ENCODE measurements around the gene TYMP.

Gene TYMP, protein sequence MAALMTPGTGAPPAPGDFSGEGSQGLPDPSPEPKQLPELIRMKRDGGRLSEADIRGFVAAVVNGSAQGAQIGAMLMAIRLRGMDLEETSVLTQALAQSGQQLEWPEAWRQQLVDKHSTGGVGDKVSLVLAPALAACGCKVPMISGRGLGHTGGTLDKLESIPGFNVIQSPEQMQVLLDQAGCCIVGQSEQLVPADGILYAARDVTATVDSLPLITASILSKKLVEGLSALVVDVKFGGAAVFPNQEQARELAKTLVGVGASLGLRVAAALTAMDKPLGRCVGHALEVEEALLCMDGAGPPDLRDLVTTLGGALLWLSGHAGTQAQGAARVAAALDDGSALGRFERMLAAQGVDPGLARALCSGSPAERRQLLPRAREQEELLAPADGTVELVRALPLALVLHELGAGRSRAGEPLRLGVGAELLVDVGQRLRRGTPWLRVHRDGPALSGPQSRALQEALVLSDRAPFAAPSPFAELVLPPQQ

DNA sequence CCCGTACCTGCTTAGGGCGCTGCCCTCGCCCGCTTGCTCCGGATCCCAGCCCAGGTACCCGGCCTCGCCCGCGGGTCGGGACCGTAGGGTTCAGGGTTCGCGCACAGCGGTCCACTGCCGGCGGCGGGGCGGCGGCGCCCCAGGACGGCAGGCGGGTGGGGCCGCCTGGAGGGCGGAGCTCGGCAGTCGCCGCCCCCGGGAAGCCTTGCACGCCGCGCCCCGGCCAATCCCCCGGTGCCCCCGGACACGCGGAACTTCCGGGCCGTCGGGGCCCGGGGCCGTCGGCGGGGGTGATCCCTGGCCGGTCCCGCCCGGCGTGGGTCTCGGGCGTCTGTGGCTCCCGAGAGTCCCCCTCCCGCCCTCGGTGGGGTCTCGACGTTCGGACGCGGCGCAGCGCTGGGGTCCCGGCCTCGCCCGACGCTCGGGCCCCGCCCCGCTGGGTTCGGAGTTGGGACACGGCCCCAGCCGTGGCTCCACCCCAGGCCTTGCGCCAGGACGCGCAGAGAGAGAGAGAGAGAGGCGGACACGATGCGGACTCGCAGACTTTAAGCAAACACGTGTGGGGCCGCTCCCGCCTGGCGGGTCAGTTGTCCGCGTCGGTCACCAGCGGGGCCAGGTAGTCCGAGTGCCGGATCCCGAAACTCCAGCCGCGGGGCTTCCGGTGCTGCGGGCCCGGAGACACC is at the start of gene TYMP:
TSS of gene TYMP (minus strand) at position 116 of the 683 bp plus-strand sequence. CDS start 303 bp downstream, outside the sequence.
- DNase-seq: peak in 1 of 58 donors; percentile 21

DNA sequence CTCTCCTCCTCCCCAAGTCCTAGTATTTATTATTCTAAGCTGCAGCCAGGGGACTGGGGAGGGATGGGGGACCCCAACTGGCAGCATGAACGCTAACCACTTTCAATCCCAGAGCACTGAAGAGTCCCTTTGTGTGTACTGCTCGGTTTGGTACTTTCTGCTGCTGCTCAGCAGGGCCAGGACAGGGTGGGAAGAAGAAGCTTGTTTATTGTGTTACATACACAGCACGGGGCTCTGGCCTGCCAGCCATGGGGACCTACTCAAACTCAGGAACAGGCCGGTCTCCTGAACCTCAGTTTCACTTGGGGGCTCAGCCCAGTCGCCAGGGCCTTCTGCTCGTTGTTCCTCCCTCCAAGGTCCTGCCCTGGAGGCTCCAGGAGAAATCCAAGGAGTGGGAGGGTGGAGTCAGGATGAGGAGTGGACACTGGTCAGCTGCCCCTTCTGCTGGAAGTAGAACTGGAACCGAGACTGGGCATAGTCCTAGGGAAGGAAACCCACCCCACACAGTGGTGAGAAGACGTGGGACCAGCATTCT is 49.0 kb upstream of the TYMP start:
- DNase-seq: no peak

DNA sequence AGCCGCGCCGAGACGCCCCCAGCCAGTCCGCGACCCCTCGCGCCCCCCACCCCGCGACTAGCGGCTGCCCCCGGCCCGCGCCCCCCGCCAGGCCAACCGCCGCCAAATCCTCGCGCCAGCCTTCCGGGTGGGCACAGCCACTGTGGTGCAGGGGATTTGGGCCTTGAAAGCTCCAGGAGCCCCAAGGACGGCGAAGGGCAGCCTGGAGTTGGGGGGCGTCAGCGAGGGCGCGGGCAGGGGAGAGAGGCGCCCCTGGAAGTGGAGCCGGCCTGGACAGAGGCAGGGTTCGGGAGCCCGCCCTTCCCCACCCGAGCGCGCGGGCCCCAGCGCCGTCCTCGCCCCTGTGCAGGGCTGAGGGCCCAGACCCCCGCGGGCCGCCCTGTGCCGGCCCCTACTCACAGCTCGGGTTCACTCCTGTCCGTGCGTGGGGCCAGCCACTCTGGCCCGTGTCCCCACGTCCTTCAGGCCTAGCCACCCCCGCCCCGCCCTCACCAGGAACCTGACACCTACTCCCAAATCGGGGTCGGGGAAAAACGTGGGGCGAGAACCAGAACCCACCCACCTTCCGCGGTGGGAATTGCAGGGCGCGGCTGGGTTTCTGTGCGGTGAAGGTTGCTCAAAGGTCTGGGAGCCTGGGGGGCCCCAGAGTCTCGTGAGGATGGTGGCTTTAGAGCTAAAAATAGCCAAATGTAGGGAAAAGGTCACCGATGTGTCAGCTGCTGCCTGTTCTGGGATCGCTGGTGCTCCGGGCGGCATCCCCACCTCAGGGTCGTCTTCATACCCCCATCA is 48.4 kb upstream of the TYMP start, which contains the start of gene CPT1B:
TSS of gene CPT1B (minus strand) at position 441 of the 789 bp plus-strand sequence. CDS start 512 bp downstream, outside the sequence.
- DNase-seq: no peak

DNA sequence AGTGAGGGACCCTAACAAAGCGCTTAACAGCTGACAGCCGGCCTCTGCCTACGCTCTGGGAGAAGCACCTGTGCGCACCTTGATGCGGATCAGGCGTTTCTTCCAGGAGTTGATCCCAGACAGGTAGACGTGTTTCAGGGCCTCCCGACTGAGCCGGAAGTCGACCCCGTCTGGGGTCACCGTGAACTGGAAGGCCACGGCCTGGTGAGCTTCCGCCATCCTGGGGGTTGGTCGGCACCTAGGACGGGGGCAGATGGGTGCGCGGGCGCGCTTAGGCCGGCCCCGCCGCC is 47.8 kb upstream of the TYMP start:
- no peak for DNase-seq

DNA sequence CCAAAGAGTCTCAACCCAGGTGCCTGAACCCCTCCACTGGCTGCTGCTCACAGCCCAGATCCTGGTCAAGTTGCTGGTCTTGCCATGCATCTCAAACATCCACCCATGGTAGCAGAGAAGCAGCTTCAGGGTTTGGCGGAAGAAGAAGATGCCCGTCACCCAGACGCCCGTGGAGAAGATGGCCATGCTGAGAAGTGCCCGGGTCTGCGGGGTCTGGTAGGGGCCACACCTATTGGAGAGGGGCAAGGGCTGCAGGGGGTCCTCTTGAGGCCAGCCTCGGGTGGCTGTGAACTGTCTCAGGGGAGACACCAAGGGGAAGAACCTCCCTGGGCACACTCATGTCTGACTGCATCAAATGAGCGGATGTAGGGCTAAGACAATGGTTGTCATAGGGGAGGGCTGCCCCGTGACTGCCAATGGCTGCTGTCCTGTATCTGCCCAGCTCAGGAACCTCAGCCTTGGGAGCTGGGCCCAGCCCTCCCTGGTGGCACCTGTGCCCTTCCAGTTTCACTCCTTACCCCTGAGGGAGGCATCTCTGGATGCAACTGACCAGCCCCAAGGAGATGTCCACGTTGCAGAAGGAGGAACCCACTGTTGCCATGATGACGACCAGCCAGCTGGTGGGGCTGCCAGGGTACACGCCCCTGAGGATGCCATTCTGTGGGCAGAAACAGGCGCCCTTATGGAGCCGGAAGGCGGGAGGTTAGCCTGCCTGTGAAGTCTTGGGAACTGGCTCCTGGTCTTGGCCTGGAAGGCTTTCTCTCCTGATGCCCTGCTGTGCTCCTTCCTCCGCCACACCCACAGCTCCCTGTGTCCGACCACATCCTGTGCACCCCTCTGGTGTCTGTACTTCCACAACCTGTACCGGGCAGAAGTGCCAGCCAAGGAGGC is 47.2 kb upstream of the TYMP start:
- DNase-seq: no peak

DNA sequence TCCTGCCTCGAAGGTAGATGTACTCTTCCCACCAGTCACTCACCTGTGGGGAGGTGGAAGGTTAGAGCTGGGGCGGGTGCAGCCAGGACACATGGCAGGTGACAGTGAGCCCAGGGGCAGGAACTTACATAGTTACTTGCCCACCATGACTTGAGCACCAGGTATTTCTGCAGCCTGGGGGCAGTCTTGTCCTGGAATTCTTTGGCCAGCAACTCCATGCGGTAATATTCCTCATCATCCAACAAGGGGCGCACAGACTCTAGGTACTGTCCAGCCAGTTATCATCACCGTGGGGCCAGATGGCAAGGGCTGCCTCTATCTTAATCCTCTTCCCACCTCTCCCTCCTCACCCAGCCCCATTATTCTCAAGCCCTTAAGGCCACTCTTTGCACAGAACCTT is 46.3 kb upstream of the TYMP start:
- no peak for DNase-seq

DNA sequence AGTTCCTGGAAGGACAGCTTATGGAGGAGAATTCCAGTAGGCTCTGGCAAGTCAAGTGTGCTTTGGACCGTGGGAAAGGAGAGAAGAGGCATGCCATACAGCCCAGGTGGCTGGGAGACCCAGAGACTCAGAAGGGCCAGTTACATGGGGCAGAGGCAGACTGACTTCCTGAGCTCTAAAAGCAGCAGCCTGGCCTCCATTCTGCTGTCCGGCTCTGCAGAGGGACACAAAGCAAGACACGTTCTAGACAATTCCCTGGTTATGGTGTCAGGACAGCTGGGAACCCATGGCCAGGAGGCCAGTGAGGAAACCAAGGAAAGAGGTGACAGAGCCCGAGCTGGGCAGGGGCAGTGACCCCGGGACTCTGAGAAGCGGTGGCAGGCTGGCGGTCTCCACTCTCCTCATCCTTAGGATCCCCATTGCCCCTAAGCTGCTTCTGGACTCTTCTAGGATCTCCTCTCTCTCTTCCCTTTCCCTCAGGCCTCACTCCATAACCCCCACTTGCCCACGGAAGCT is 45.7 kb upstream of the TYMP start:
- DNase-seq: no peak

DNA sequence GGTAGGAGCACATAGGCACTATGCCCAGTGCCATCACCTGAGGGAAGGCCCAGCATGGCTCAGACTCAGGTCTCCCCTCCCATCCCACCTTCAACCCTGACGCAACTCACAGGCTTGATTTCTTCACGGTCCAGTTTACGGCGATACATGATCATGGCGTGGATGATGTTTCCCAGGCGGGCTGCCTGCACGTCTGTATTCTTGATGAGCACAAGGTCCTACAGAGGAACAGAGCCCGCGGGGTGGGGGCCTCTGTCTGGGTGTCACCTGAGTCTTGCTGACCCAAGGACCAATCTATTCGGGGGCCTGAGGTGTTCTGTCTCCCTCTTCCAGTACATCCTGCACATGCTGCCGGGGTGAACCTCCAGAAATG is 44.6 kb upstream of the TYMP start:
- DNase-seq: no peak

DNA sequence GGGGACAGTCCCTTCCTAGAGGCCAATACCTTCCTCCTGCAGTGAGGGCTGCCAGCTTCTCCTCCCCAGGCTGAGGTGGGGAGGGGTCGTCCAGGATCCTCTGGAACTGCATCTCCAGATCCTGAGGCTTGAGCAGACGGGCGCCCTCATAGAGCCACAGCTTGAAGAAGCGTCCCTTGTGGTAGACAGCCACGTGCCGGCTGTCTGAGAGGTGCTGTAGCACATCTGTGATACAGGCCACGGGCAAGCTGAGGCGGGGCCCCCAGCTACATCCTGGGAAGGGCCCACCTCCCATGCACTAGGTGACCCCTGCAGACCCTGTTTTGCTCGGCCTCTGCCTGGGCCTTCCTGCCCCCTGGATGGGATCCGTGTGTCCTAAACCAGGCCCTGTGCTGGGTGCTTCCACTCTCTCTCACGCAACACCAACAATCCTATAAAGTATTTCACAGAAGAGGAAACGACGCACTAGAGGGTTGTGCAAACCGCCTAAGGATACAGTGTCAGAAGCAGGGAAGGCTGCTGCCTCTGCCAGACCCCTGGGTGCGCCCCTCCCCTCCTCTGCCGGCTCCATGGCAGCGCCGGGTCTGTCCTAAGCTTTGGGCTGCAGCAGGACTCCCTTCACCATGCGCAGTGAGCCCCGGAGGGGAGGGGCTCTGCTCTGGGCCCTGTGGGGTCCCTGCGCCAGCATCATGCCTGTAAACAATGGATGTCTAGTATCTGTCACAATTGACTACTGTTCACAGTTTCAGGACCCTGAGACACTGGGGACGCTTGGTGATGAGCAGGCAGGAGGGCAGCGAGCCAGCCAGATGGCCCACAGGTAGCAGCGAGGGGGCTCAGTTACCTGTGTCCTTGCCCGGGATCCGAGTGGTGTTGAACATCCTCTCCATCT is 43.9 kb upstream of the TYMP start:
- no peak for DNase-seq

DNA sequence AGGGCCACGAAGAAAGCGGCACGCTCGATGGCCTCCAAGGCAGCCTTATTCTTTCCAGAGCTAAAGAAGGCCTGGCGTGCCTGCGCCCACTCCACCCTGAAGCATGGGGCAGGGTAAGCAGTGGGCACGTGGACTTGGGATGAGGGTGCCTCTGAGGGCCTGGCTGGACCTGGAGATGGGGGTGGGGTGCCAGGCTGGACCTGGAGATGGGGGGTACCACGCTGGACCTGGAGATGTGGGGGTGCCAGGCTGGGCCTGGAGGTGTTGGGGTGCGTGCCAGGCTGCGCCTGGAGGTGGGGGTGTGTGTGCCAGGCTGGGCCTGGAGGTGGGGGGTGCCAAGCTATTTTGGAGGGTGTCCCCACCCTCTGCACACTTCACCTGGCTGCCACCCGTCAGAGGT is 43.2 kb upstream of the TYMP start:
- no peak for DNase-seq

DNA sequence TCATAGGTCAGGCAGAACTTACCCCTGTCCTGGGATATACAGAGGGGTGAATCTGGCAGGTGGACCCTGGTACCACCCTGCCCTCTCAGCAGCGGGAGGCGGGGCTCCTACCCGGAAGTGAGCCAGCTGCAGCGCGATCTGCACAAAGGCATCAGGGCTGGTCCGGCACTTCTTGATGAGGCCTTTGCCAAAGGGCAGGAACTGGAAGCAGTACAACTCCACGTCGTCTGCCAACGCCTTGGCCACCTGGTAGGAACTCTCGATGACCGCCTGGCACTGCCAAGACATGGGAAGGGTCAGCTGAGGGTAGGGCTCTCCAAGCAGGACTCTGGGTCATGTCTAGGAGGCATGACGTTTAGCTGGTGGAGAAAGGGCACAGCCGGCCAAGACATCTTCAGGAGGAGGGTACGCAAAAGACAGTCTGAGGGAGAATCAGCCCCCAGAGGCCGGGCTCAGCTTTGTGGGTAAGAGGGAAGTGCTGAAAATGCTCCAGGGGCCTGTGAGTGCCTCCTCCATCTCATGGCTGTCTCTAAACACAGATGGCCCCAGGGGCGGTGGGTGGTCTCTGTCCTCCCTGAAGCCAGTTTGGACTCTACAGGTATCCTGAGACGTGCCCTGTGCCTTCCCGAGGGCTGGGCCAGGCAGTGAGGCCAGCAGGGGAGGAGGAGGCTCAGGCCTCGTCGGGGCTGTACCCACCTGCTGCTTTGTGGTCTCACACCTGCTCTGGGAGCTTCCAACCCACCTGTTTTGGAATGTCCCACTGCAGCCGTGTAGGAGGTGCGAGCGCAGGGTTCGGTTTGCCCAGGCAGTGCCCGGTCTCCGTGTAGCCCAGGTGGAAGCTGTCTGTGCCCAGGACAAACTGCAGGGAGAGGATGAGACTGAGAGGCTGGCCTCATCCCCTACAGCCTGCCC is 41.7 kb upstream of the TYMP start:
- DNase-seq: no peak

DNA sequence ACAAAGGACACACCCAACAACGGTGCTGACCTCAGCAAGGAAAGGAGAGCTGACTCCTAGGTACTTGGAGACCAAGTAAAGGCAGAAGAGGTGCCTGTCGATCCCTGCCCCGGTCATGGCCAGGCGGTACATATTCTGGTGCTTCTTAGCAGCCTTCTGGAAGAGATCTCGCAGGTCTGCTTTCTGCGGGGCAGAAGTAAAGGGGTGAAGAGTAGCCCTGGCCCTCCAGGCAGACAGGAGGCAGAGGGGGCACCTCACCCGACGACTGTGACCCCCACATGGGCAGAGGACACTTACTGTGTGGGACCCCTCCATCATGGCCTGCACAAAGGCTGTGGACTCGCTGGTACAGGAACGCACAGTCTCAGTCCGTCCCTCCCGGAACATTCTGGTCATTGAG is 41.0 kb upstream of the TYMP start:
- DNase-seq: no peak

DNA sequence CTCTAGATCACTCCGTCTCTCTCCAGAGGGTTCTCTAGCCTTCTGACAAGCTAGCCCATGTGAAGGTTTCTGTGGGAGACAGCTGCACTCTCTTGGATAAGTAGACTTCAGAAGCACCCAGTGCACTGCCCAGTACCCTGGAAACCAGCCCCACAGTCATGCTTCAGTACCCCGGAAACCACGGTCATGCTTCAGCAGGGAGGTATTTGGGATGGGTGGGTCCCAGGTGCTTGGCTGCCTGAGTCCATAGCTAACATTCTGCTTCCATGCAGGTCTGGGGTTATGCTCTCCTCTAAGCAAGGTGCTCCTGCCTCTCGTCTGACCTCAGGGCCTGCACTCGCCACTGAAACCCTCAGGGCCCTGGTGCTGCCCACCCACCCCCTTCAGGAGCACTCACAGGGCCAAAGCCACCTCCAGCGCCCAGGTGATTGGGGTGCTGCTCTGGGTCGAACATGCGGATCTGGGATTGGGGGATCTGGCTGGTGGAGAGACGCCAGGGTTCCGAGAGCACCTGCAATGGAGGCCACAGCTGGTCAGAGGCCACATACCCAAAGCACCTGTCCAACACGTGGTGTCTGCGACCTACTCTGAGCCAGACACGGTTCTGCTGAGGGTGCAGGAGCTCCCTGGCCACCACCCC is 40.2 kb upstream of the TYMP start:
- DNase-seq: no peak

DNA sequence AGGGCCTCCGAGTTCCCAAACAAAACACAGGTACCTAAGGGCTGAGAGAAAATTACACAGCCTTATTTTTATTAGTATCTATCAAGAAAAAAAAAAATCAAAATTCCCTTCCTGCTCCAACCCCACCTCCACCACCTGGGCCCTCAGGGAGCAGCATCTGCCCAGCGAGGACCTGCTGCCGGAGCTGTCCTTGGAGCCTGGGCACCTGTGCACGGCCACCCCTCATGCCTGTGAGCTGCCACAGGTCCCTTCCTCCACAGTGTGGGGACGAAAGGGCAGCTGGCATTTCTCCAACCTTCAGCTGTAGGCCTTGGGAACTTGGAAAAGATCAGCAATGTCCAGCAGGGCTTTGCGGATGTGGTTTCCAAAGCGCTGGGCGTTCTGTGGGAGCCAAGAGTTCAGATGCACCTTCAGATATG is 39.2 kb upstream of the TYMP start:
- DNase-seq: no peak

DNA sequence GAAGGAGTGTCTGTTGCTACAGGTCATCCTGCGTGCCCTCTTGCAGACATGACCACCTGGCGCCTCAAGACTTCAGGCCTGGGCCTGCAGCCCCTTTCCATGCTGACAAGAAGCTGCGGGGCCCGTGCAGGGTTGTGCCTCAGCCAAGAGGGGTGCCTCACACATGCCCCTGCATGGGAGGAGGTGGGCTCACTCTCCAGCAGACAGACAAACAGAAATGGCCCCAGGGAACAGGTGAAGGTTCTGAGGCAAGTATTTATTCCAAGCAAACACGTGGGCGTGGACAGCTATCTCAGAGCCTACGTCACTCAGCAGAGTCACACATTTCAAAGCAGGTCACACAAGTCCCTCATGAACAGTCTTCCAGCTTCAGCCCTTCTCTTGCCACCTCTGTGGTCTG is 38.8 kb upstream of the TYMP start:
- DNase-seq: no peak

DNA sequence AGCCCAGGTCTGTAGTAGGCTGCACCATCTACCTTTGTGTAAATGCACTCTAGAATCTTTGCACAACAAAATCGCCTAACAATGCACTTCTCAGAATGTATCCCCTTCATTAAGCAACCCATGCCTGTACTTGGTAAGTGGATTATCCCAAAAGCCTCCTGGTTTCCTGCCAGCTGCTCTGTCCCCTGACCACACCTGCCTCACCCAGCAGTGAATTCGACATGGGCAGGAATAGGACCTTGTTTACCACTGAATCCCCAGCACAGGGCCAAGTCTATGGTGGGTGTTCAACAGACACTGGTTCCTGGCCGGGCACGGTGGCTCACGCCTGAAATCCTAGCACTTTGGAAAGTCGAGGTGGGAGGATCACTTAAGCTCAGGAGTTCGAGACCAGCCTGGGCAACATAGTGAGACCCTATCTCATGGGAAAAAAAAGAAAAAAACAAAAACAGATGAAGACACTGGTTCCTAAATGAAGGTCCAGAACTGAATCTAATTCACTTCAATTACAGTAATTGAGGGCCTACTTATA is 38.0 kb upstream of the TYMP start:
- DNase-seq: no peak

DNA sequence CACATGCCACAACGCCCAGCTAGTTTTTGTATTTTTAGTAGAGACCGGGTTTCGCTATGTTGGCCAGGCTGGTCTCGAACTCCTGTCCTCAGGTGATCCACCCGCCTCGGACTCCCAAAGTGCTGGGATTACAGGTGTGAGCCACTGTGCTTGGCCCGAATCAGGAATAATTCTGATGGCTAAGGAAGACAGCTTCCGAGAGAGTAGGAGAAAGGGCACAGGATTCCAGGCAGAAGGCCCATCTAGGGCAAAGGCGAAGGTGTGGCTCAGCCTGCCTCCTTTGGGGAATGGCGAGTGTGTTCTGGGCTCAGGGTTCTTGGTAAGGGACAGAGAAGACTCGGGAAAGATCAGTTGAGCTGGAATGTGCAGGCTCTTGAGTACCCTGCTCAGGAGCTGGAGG is 34.5 kb upstream of the TYMP start:
- DNase-seq: no peak

Data from anterior cingulate cortex (tissue), 58 donors.